GM12878 (cell line): ENCODE data around the gene PCSK6. TPM values are rescaled to one million over a fixed set of nuclear protein-coding genes. Genes with fewer than 3 reads are reported as not detected.

Source experiments
- ATAC-seq: fragments of 200-7000 bp; cut with Tn5 transposase; 3 replicates; pipeline ENCODE4 v1.9.1; 2020; ENCODE audit warnings: mild to moderate bottlenecking, moderate library complexity
- BruUV-seq: library from RNA; stranded (reverse); fragments of 400-500 nt; replicated peaks from 2 replicates; lab custom pipeline; 2021; lab: Mats Ljungman, UMichigan
- CTCF ChIA-PET: fragments of 300-600 bp; sonication (Branson Sonifier 250); formaldehyde crosslinking; extraction: SDS; loops from one replicate; lab custom pipeline; 2021; ENCODE audit warnings: inconsistent platforms; lab: Yijun Ruan, JAX
- POLR2A ChIA-PET: fragments of 350-600 bp; formaldehyde crosslinking; extraction: SDS; loops from one replicate; lab custom pipeline; 2021; ENCODE audit warnings: inconsistent platforms; lab: Charles Lee
- RAD21 ChIA-PET: fragments of 300-600 bp; sonication (Branson Sonifier 250); formaldehyde crosslinking; loops from one replicate; lab custom pipeline; 2023; ENCODE audit warnings: antibody characterized with exemption; ENCODE audit not compliant: unreplicated experiment; lab: Charles Lee
- SMC1A ChIA-PET: fragments of 300-600 bp; sonication (Branson Sonifier 250); formaldehyde crosslinking; loops from one replicate; lab custom pipeline; 2023; ENCODE audit not compliant: unreplicated experiment, uncharacterized antibody; lab: Charles Lee
- DNase-seq: peaks from one replicate; pipeline ENCODE4 v3.0.0-alpha.2; 2011; ENCODE audit warnings: low read depth, low spot score
- FAIRE-seq: peaks from 3 replicates; lab custom pipeline; 2011; peaks lifted over from hg19 to GRCh38; lab: Jason Lieb, UNC
- H2AFZ ChIP-seq: 2 replicates; pipeline ENCODE4 v1.6.0; 2011; ENCODE audit warnings: low read depth, low read length, control low read depth; ENCODE audit not compliant: control insufficient read depth
- H3K27ac ChIP-seq: 2 replicates; pipeline ENCODE4 v1.5.1; 2011; ENCODE audit warnings: control low read depth; ENCODE audit not compliant: control insufficient read depth, insufficient read depth
- H3K27me3 ChIP-seq, 2 experiments: replicated peaks in 1 of 2; 2 replicates each; pipeline versions ENCODE4 v1.6.0 to v1.6.1; 2011; ENCODE audit warnings: low read length in 1 of 2; ENCODE audit not compliant: control insufficient read depth in 2 of 2, insufficient read depth in 2 of 2
- H3K36me3 ChIP-seq, 2 experiments: 2 replicates each; pipeline ENCODE4 v1.5.1; 2011; ENCODE audit warnings: low read length in 1 of 2; ENCODE audit not compliant: control insufficient read depth in 2 of 2, insufficient read depth in 2 of 2
- H3K4me1 ChIP-seq: 2 replicates; pipeline ENCODE4 v1.6.1; 2011; ENCODE audit warnings: mild to moderate bottlenecking, low read length, moderate library complexity, mixed read lengths; ENCODE audit not compliant: control insufficient read depth, insufficient read depth
- H3K4me2 ChIP-seq: 2 replicates; pipeline ENCODE4 v1.6.0; 2011; ENCODE audit warnings: control low read depth; ENCODE audit not compliant: control insufficient read depth, insufficient read depth
- H3K4me3 ChIP-seq: fragments of 200-600 bp; sonication (generic); 2 replicates; pipeline ENCODE4 v1.5.1; 2016
- H3K79me2 ChIP-seq: 2 replicates; pipeline ENCODE4 v1.6.0; 2011; ENCODE audit warnings: low read length; ENCODE audit not compliant: control insufficient read depth, insufficient read depth
- H3K9ac ChIP-seq: 2 replicates; pipeline ENCODE4 v1.8.0; 2011; ENCODE audit warnings: low read length, control low read depth, mixed read lengths; ENCODE audit not compliant: control insufficient read depth, insufficient read depth
- H3K9me3 ChIP-seq: replicated peaks from 3 replicates; pipeline ENCODE4 v1.5.1; 2011; ENCODE audit warnings: mild to moderate bottlenecking, low read length; ENCODE audit not compliant: control insufficient read depth, insufficient read depth
- H4K20me1 ChIP-seq: 2 replicates; pipeline ENCODE4 v1.6.0; 2011; ENCODE audit not compliant: control insufficient read depth, insufficient read depth
- BCL11A ChIP-seq: IDR thresholded peaks from 2 replicates; pipeline ENCODE4 v1.6.1; 2011; ENCODE audit warnings: low read depth, low read length
- BCLAF1 ChIP-seq: fragments of 450-650 bp; IDR thresholded peaks from 2 replicates; pipeline ENCODE4 v1.6.1; 2017; ENCODE audit warnings: antibody characterized with exemption, mild to moderate bottlenecking, moderate library complexity
- E2F4 ChIP-seq: IDR thresholded peaks from 2 replicates; pipeline ENCODE4 v1.6.1; 2012; ENCODE audit warnings: low read depth, low read length, improper control_type of control experiment
- EED ChIP-seq: sonication (generic); IDR thresholded peaks from 2 replicates; pipeline ENCODE4 v1.6.1; 2016; ENCODE audit warnings: antibody characterized with exemption, low read depth
- GATAD2B ChIP-seq: fragments of 450-650 bp; conservative IDR thresholded peaks from 2 replicates; pipeline ENCODE4 v1.6.1; 2017; ENCODE audit warnings: low read depth, mild to moderate bottlenecking, moderate library complexity
- MTA2 ChIP-seq: fragments of 450-650 bp; IDR thresholded peaks from 2 replicates; pipeline ENCODE4 v1.6.1; 2016; ENCODE audit warnings: low read depth, mild to moderate bottlenecking, moderate library complexity
- MYC ChIP-seq: IDR thresholded peaks from 2 replicates; pipeline ENCODE4 v1.6.1; 2011; ENCODE audit warnings: mild to moderate bottlenecking, low read length, moderate library complexity, inconsistent platforms; ENCODE audit not compliant: insufficient read depth, insufficient replicate concordance, insufficient read length, severe bottlenecking
- NR2C1 ChIP-seq: fragments of 450-650 bp; IDR thresholded peaks from 2 replicates; pipeline ENCODE4 v1.6.1; 2017; ENCODE audit warnings: antibody characterized with exemption, mild to moderate bottlenecking, moderate library complexity
- TBL1XR1 ChIP-seq: IDR thresholded peaks from 2 replicates; pipeline ENCODE4 v1.6.1; 2012; ENCODE audit warnings: low read depth, low read length, improper control_type of control experiment
- ZBTB4 ChIP-seq: fragments of 450-650 bp; formaldehyde crosslinking; IDR thresholded peaks from 2 replicates; pipeline ENCODE4 v1.4.0; 2022; ENCODE audit warnings: mild to moderate bottlenecking, moderate library complexity
- WGBS: methylation state at CpG from one replicate; pipeline ENCODE4 v1.1.6; 2016; ENCODE audit warnings: low lambda C conversion rate; ENCODE audit not compliant: insufficient replicate concordance, insufficient coverage; ENCODE audit errors: missing lambda C conversion rate; 5-methylcytosine and 5-hydroxymethylcytosine counted together
- in situ Hi-C: fragments of 300-500 bp; cut with MboI; formaldehyde crosslinking; loops from 9 replicates; pipeline ENCODE4 v1.14.3; 2018; ENCODE audit warnings: mixed read lengths
- intact Hi-C: fragments of 100-400 bp; cut with micrococcal nuclease; formaldehyde crosslinking; loops from one replicate; pipeline ENCODE4 v1.14.2; 2022; ENCODE audit not compliant: unreplicated experiment
- polyA plus RNA-seq, 11 experiments: library from polyadenylated mRNA; depleted of rRNA in 4 of 11; unstranded in 6 of 11; stranded (reverse) in 5 of 11; fragments of >200 nt; fragmentation: Nextera tagmentation in 4 of 11; fragmentation: Illumina TruSeq in 1 of 11; extraction: Ambion mirVana in 4 of 11; extraction: Trizol in 1 of 11; gene quantifications; 1 replicate in 1 of 11; 2 replicates in 10 of 11; pipeline versions ENCODE4 v1.2.1 to v1.2.3, GENCODE V29; 2011 to 2016; ENCODE audit warnings: inconsistent platforms in 2 of 11, missing spikeins in 2 of 11, low read depth in 1 of 11
- total RNA-seq, 4 experiments: library from RNA; depleted of rRNA in 3 of 4; stranded (reverse); fragments of >200 nt in 3 of 4; fragmentation: Illumina TruSeq in 1 of 4; extraction: Trizol in 1 of 4; gene quantifications; 2 replicates each; pipeline versions ENCODE4 v1.2.1 to v1.2.3, GENCODE V29; 2013 to 2021

PCSK6 gene
- total and polyA plus RNA-seq, 10 of the 15 experiments (the other 5 are each of a cell fraction or from before 2014, with no cell fraction given), result 0.19 to 0.67 (median 0.25) TPM; not detected in 4

- TF ChIP-seq ZBTB4 (CRISPR knock-in tag) (no peak), EED (no peak)
Observed at GRCh38 chr15:101432982-101433381, 56.5 kb downstream of the PCSK6 start (continued).

GRCh38 chr15:101431748-101432147, 57.8 kb downstream of the PCSK6 start:
- ATAC-seq (no peak), DNase-seq (no peak), FAIRE-seq (no peak)
- no peak overlapping the region for H2AFZ ChIP-seq
- SMC1A ChIA-PET, result no interaction called here
- in situ Hi-C loops (no loop called here), intact Hi-C loops (no loop called here)
- CTCF ChIA-PET, result no interaction called here
- no peak overlapping the region for H3K4me3 ChIP-seq
- H3K27ac ChIP-seq, result no peak overlapping the region
- peaks cover 0 to 4% of the 10 kb centered on the region in 2 experiments; a peak in 3 of 4 replicates for H3K27me3 ChIP-seq
- H3K9ac ChIP-seq, result no peak overlapping the region
- BruUV-seq, result no TSS peak
- H3K9me3 ChIP-seq, result no peaks in the 10 kb centered on the region
- H3K79me2 ChIP-seq, result no peaks in the 10 kb centered on the region
- H4K20me1 ChIP-seq, result no peaks in the 10 kb centered on the region
- WGBS, result 46% methylated on average over 6 of the region's 6 CpGs
- H3K4me1 ChIP-seq, result no peaks in the 10 kb centered on the region
- RAD21 ChIA-PET, result no interaction called here
- POLR2A ChIA-PET, result no interaction called here
- H3K4me2 ChIP-seq, result no peak overlapping the region
- no peaks in the 10 kb centered on the region for H3K36me3 ChIP-seq
- TF ChIP-seq E2F4 (no peak), GATAD2B (no peak), NR2C1 (no peak), BCLAF1 (no peak), MTA2 (no peak), TBL1XR1 (no peak), BCL11A (no peak), MYC (no peak), ZBTB4 (CRISPR knock-in tag) (no peak)
